GM18861 (cell line): Measurements from ENCODE around the gene STPG1.

ENCODE experiments used
- ATAC-seq: cut with Tn5 transposase; IDR thresholded peaks from one replicate; pipeline ENCODE4 v1.9.1; 2021; ENCODE audit not compliant: unreplicated experiment

The STPG1 gene

GRCh38 chr1:24344090-24344742 lies 69.4 kb downstream of the STPG1 start:
- no peak for ATAC-seq

- no peak for ATAC-seq
Measured at GRCh38 chr1:24343412-24344089, 70.0 kb downstream of the STPG1 start.

- no peak for ATAC-seq
Measured at GRCh38 chr1:24341260-24341659, 72.3 kb downstream of the STPG1 start.

- ATAC-seq, result no peak
Measured at GRCh38 chr1:24340770-24341169, 72.8 kb downstream of the STPG1 start.

DNA sequence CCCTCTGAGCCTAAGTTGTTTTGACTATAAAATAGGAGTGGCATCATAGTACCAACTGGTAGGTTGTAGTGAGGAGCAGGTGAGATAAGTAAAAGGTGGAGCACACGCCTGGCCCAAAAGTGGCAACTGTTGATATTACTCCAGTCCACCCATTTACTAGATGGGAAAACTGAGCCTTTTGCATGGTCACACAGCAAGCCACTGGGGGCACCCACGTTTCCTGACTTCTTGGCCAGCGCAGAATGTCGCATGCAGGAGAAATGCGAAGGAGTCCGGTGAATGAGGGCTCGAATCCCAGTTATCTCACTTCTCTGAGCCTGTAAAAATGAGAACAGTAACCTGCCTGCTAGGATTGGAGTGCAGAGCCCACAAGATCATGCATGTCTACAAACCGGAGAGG lies 73.6 kb downstream of the STPG1 start:
- ATAC-seq, result no peak

- no peak for ATAC-seq
Measured at GRCh38 chr1:24338447-24338846, 75.1 kb downstream of the STPG1 start.

- no peak for ATAC-seq
Measured at GRCh38 chr1:24337455-24337854, 76.1 kb downstream of the STPG1 start.

DNA sequence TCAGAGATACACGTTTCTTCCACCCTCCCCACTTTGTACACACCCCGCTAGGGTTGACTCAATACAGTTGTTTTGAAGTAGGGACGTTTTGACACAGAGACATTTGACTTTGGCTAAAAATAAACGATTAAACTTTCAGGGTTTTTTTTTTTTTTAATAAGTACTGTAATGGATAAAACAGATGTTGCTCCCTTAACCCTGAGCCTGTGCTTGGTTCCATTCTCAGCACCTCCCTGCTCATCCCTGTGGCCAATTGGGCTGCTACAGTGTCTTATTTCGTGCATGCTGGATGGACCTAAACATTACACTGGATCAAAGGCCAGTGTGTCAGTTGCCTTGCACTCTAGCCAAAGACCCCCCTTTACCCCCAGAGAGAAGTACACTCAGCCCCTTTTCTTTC lies 77.5 kb downstream of the STPG1 start:
- ATAC-seq, result no peak

DNA sequence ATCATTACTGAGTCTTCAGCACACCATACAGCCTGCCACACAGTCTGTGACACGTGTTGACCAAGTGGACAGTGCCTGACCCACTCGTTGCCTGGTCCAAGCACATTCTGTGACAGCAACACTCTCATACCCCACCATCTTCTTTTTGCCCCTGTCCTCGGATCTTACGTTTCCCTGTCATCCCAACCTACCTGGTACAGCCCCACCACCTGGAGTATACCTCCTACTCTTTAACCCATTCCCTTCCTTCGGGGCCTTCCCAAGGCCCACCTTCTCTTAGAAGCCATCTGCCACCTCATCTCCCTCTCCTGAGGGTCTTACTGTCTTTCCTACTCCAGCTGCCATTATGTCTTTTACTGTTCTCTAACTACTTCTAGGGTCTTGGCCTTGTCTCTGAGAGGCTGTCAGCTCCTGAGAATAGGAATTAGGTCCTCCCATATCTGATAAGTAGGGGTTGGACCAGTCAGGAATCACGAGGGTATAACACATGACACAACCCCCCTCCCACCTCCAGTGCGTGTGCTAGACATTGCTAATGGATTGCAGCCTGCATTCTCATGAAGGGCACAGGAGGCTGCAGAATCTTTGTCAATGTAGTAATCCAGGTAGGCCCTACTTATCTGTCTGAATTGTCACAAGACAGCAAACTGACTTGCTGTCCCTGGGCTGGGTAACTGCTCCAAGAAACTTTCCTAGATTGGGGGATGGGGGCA lies 81.5 kb downstream of the STPG1 start:
- ATAC-seq, result no peak

GRCh38 chr1:24329797-24330543 lies 83.6 kb downstream of the STPG1 start:
- ATAC-seq, result no peak

GRCh38 chr1:24329331-24329730 lies 84.3 kb downstream of the STPG1 start:
- no peak for ATAC-seq

DNA sequence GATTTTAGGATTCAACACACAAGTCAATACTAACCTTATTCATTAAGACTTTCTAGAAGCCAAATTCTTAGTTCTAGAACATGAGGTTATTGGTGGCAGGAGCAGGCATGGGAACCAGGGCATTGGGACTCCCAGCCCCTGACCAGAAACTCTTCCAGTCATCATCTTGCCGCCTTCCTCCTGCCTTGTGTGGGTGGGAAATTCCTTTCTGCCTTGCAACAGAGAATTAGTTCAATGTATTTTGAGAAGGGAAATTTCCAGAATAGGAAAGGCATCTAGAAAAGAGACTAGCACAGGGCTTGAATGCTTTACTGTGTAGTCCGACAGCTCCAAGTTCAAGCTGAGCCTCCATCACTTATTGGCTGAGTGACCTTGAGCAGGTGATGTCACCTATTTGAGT lies 85.7 kb downstream of the STPG1 start:
- ATAC-seq, result no peak

GRCh38 chr1:24327486-24327885 lies 86.1 kb downstream of the STPG1 start:
- ATAC-seq, result no peak

GRCh38 chr1:24325587-24326449 lies 87.8 kb downstream of the STPG1 start:
- no peak for ATAC-seq

DNA sequence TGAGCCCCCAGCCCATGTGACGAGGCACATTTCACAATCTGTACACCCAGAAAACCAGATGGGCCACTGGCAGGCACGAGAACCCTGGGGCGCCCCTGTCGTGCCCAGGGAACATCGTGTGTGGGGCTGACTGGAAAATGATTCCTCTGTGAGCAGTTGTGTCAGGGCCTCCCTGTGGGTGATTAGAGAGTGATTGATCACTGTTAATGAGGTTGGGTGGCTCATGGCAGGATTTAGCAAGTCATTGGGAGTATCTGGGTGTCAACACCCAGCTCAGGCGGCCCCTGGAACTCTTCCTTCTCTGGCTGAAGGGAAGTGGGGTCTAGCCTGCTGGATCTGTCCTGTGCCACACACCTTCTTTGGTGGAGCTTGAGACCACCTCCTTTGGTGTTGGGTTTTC lies 88.7 kb downstream of the STPG1 start:
- ATAC-seq, result no peak

DNA sequence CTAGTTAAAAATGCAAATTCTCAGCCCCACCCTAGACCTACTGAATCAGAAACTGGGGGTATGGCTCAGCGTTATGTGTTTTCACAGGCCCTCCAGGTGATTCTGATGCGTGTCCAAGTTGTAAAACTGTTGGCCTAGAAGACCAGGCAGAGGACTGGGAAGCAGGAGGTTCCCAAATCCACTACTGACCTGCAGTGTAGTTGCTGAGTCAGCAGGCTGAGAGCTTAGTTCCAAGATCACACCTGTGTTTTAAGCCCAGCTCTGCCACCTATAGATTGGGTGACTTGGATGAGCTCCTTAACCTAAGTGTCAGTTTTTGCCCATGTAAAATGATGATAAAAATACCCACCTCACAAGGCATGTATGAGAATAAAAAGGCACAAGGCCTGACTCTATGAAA lies 90.3 kb downstream of the STPG1 start:
- no peak for ATAC-seq

GRCh38 chr1:24322470-24323177 lies 91.0 kb downstream of the STPG1 start:
- no peak for ATAC-seq

DNA sequence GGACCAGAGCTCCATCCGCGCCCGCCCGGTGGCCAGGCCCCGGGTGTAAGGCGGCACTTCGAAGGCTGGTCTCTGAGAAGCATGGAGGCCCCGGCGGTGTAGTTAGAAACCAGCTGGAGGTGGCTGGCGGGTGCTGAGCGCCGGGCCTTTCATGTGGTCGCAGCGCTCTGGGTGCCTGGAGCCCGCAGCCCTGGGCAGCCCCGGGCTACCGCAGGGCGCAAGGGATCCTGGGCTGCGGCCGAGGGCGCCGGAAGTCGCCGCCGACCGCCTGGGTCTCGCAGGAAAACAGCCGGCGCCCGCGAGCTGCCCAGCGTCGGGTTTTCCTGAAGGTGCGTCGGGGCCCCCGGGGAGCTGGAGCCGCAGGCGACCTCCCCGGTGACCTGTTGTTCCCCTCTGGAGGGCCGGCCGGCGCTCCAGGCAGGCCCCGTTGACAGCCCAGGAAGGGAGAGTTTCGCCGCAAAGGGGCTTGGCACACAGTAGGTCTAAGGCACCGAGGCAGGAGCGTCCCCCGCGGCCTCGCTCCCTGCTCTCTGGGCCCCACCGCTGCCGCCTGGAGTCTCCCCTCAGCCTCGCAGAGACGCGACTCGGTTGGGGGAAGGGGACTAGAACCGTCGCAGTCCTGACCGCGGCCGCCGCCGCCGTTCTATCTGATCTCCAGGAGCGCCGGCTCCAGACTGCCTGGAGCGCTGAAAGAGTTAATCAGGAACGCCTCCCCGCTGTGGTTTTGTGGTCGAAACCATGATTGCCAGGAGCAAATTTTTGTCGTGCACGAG lies 91.7 kb downstream of the STPG1 start:
- peak; percentile 38 for ATAC-seq

DNA sequence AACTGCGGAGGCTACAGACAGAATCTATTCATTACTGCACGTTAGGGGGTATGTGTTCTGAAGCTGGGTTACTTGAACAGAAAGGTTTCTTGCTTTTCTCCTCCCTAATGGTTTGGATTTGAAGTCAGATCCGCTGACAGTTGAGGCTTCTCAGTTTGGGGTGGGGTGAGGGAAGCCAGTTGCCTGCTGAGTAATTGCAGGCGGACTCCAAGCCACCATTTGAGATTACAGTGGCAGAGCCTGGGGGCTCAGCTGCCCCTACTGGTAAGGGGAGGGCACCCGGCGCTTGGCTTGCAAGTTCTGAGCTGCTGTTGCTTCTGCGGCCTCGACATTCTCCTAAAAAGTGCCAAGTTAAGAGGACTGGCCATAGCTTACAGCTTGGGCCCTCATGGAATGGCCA lies 92.5 kb downstream of the STPG1 start:
- ATAC-seq, result no peak
